G401 (cell line): ENCODE measurements around the gene NR2E3. TPM values are rescaled to one million over a fixed set of nuclear protein-coding genes. Genes with fewer than 3 reads are reported as not detected.

Source experiments
- DNase-seq: peaks from one replicate; pipeline ENCODE4 v3.0.0-alpha.2; 2015; ENCODE audit warnings: low spot score
- in situ Hi-C: cut with HindIII; loops from 2 replicates; pipeline ENCODE4 v1.10.0; 2016; ENCODE audit warnings: low sequenced_read_pairs, mixed read lengths
- total RNA-seq: library from RNA; depleted of rRNA; stranded (reverse); fragments of >200 nt; shearing (Covaris generic); gene quantifications from 2 replicates; pipeline ENCODE4 v1.2.3, GENCODE V29; 2014; rRNA removed

Gene NR2E3
- not detected in 2 replicates for total RNA-seq

DNA sequence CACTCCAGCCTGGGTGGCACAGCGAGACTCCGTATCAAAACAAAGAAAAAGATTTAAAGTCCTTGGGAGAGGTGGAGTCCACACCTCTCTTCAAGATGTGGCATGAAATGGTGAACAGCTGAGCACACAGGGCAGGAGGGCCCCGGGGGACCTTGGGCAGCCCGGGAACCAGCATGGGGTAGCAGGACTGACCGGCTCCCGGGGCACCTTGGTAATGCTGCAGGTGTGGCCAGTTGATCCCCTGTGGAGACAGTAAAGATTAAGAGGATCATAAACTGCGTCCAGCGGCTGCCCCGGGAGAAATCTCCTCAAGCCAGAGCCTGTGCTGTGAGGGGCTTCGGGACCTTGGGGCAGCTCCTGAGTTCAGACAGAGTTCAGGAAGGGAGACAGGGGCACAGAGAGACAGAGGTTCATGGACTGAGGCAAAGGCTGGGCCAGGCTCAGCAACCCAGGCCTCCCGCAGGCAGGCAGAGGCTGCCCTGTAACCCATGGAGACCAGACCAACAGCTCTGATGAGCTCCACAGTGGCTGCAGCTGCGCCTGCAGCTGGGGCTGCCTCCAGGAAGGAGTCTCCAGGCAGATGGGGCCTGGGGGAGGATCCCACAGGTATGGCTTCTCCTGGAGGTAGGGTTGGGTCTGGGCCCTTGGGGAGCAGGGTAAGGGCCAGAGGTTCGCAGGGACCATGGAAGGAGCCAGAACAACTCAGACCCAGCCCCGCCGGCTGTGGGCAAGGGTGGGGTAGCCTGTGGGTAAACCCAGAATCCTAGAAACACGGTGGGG lies at the start of gene NR2E3:
Gene NR2E3 (plus strand): TSS at position 299 of the 780 bp plus-strand sequence. CDS start 190 bp downstream, at position 489.
- in situ Hi-C loops: no loop called here

DNA sequence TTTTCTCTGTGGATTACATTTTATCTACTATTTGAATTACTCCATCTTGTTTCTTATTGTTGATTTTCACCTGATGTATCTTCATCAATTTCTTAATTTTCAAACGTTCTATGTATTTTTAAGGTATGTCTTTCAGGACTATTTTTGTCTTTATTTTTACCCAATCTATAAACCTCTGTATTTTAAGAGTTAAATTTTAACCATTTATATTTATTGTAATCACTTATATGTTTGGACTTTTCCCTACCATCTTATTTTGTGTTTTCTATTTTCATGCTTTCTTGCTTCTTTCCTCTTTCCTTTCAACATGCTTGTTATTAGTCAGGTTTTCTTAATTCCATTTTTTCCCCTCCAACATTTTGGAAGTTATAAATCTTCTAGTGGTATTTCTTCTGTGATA lies 49.5 kb upstream of the NR2E3 start:
- no peak for DNase-seq
- in situ Hi-C loops: no loop called here

More for the DNA sequence above, at the start of gene NR2E3:
- no peak for DNase-seq

DNA sequence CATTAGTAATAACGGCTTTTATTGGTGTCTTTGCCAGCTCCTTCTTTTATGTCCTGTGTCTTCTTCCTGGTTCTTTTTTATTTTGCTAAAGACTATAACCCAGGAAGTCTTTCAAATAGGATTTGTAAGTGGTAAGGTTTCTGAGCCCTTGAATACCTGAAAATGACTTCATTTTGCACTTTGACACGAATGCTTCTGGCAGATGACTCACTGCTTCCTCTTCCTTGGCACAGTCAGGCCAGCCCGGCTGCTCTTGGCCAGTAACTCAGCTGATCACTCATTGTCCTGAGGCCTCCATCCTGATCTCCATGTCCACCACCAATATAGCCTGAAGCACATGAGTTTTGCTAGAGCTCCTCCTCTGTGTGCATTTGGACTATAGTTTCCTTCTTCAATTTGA lies 48.7 kb upstream of the NR2E3 start:
- in situ Hi-C loops: no loop called here
- no peak for DNase-seq

DNA sequence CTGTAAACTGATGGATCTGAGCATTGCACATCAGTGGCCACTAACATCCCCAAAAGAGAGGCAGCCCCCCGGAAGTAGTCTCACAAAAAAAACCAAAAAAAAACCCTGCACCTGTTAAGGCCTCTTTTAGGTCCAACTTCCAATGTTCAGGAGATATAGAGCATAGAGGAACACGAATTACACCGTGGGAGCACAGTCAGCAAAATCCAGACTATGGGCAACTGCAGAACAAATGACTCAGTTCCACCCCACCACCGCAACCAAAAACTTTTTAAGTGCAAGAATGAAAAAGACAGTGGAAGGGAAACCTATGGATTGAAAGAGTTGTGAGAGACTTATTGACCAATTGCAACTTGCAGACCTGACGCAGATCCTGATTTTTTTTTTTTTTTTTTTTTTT lies 42.2 kb upstream of the NR2E3 start:
- no peak for DNase-seq
- in situ Hi-C loops: no loop called here

DNA sequence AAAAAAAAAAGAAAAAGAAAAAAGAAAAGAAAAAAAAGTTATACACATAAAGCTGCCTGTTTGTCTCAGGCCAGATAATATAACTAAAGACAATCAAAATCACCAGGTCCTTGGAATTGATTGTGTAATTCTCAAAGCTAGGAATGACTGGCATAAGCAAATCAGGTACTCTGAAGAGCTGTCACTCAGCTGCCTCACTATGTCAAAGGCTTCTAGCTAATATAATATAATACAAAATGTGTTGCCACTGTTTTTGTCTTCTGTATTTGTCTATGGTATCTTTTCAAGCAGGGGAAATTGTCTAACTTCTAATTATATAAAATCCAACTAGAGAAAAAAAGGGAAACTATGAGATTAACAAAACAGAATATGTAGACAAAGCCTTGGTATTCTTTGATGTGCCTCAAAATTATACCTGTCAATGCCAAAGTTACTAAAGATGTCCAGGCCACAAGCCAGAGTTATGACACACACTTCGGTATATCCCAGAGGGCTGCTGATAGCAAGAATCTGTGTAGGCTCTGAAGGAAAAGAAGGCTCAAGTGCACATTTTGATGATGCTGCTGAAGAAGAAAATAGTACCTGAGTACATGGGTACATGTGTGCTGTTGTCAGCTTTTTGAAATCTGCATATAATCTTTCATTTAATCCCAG lies 37.0 kb upstream of the NR2E3 start:
- in situ Hi-C loops: no loop called here
- no peak for DNase-seq

DNA sequence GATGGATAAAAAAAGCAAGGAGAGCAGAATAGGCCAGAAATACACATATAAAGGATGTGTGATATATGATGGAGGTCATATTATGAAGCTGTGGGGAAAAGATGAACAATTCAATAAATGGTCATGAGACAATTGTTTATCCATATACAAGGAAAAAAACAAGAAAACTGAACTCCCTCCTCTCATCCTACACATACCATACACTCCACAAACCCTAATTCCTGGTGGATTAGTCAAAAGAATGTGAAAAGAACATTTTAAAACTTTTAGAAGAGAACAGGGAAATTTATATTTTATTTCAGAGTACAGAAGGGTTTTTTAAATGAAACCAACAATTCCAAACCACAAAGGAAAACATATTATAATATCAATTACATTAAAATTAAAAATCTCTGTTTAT lies 34.5 kb upstream of the NR2E3 start:
- in situ Hi-C loops: no loop called here
- no peak for DNase-seq

DNA sequence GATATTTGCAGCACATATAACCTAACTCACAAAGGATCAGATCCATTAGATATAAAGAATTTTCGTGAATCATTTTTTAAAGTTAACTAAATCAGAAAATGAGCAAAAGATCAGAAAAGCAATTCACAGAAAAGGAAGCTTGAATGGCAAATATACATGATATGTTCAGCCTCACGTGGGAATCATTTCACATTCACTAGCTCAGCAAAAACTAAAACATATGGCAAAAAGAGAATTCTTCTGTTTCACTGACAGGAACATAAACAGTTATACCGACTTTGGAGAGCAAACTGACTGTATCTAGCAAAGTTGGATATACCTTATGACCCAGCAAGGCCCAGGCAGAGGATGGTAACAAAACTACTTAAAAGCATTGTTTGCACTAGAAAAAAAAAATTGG lies 34.0 kb upstream of the NR2E3 start:
- in situ Hi-C loops: no loop called here
- DNase-seq: no peak

DNA sequence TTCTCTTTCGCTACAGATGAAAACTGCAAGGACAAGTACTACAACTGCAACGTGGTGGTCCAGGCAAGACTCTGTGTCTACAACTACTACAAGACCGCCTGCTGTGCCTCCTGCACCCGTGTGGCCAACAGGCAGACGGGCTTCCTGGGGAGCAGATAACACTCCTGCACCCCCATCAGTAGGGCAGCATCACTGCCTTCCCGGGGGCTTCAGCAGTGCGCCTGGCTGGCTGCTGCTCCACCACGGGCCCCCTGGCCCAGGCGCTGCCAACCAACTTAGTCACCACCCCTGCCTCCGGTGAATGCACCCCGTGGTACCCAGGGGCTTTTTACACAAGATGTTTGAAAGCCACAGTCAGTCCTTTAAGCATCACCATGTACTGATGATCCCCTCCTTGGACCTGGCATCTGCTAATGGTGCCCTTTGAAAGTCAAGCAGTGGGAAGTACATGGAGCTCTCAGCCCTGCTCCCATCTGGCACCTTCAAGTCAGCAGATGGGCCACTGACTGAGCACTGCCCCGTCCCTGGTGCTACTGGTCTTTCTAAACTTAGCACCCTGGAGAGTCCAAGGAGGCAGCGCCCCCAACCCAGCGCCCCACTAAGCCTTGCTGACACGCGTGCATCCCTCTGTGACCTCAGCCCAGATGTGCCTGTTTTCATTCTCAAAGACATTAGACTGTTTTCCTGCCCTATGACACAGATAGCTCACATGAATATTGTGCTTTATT lies 33.0 kb upstream of the NR2E3 start:
- DNase-seq: peak; percentile 41
- in situ Hi-C loops: no loop called here

DNA sequence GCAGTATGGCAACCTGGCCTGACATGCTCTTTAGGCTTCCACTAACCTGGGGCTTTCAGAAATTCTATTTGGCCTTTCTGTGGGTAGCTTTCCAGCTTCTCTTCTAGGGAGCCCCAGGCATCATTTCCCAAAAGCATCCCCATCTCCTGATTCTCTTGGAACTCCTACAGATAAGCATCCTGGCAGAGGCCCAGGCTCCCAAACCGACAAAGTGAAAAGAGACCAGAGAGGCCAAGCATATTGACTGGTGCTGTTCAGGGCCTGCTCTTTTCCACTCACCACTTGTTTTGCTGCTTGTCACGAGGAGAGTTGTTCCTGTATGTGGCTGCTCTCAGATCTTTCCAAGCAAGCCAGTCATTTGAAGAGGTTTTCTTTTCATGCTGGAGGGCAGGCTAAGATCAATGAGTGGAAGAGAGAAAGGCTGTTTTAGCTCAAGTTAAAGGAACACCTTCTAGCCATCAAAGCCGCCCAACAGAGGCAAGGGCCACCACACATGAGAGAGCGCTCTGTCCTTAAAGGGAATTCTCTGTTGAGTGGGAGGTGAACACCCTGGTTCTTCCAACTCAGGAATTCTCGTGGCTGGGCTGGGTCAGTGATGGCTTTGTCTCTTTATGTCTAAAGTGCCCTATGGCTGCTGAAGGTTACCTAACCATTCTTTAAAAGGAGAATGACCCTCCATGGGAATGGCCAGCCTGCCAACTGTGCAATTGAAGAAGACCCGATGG lies 31.1 kb upstream of the NR2E3 start:
- DNase-seq: no peak
- in situ Hi-C loops: no loop called here

DNA sequence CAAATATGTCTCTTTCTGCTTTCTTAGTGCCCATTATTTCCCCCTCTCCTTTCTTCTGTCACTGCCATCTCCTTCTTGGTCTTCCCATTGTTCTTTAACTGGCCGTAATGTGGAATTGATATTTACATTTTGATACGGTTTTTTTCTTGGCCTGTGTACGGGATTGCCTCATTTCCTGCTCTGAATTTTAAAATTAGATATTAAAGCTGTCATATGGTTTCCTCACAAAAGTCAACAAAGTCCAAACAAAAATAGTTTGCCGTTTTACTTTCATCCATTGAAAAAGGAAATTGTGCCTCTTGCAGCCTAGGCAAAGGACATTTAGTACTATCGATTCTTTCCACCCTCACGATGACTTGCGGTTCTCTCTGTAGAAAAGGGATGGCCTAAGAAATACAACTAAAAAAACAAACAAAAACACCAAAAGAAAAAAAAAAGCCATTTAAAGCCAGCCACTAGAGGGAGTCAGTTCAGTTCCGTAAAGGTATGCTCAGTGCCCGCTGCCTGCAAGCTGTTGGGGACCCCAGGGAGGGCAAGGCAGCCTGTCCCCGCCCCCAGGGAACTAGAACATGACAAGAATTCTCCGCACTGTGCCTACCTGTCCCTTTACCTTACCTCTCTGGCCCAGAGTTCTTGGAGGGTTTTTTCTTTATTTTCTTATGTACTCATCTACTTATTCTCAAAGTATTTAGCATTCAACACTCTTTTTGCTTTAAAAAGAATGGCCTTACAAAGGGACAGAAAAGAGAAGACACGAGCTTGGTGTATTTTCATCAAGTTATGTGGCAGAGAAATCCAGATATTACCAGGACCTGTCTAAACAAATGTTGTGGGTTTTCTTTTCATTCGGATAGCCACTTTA lies 30.0 kb upstream of the NR2E3 start:
- peak; percentile 57 for DNase-seq
- in situ Hi-C loops: no loop called here

DNA sequence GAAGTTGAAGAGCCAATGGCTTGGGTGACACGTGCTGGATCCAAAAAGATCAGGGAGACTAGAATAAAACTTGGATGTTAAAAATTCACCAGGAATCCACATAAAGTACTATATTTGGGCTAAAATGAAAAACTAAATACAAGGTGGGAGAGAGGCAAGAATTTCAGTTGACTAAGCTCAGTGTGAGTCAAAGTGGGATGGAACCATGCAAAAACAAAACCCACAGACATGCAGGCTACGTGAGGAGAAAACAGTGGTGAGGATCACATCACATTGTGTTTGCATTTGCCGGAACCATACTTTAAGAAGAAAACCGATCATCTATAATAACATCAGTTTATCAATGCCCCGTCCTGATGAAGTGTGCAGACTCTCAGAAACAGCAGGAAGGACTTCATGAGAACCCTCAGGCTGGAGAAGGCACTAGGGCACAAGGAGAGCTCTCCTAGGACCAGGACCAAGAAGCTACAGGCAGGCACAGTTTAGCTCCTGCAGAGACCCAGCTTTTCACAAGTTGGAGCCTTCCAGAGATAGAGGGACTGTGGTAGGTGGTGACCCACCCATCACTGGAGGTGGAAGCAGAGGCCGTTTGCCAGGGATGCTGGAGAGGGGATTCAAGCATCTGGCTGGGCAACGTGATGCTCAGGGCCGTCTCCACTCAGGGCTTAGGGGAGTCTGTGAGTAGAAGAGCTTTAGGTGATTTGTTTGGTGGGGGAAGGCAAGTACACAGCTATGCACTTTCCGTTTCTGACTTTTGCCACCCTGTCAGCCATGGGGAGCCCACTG lies 29.0 kb upstream of the NR2E3 start:
- DNase-seq: no peak
- in situ Hi-C loops: no loop called here

DNA sequence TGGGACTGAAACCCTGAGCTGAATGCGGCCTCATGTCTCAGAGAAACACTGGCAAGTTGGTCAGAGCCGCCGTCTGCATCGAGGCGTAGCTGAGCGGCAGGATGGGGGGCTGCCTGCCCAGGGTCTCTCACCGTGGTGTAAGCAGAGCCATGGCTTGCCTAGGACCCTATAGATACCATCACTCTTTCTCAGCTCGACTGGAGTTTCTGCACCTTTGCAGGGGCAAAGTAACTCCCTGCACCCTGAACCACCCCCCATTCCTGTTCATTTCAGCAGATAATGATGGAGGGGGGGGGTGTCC lies 28.4 kb upstream of the NR2E3 start:
- in situ Hi-C loops: no loop called here
- no peak for DNase-seq

DNA sequence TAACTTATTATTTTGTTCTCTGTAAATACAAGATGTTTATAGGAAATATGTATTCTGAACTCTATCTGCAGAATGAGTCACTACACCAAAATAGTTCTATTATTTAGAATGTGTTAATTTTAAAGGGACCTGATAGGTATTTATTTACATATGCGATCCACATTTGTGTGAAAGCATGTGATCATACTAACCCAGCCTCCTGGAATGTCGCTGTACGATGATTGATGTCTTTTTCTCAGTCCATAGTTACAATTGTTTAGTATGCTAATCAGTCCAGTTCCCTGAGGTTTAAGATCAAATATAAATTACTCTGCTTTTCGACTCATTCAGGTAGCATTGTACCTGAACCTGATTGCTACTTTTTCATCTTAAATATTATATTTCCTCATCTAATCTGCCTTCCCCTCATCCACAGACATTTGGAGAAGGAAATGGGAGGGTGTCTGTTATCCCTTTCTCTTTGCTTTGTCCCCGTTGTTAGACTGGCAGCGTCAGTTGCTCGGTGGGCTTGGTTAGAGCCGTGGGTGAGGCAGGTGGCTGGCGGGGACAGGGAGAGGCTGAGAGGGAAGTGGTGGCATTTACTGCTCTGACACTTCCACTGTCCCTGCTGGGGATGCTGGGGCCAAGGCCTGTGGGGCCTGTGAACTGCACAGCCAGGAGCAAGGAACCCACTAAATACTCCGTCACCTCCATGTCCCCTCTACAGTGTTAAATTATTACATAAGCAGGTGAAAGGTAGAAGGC lies 27.8 kb upstream of the NR2E3 start:
- in situ Hi-C loops: no loop called here
- no peak for DNase-seq

DNA sequence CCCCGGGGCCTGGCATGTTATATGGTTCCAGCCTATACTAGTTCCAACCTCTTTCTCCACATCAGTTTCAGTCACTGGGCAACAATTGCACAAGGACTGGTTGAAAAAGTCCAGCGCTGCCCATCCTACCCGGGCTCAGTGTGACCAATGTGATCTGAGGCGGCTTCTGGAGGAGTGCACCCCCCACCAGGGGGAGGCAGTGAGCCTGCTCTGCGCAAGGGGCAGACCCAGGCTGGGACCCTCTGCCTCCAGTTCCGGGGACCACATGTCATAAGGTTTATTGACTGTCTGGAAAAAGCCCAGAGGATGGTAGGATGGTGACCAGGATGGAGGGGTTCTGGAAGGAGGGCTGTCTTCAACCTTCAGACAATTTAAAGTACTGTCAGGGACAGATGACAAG lies 25.6 kb upstream of the NR2E3 start:
- in situ Hi-C loops: no loop called here
- DNase-seq: no peak

DNA sequence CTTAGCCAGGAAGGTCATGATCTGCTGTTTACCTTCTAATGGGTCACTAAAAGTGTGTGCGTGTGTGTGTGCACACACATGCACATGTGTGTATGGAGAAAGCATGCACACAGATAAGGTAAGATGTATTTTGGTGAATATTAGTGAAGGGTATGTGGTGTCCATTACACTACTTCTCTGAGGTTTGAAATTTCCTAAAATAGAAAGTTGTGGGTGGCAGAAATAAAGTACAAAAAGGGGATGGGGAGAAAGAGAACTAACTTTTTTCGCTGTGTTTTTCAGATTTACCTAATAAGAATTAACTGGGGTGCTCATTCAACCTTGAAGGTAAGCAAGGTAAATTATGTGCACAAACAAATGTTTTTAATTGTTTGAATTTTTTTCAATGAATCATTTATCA lies 24.4 kb upstream of the NR2E3 start:
- DNase-seq: no peak

DNA sequence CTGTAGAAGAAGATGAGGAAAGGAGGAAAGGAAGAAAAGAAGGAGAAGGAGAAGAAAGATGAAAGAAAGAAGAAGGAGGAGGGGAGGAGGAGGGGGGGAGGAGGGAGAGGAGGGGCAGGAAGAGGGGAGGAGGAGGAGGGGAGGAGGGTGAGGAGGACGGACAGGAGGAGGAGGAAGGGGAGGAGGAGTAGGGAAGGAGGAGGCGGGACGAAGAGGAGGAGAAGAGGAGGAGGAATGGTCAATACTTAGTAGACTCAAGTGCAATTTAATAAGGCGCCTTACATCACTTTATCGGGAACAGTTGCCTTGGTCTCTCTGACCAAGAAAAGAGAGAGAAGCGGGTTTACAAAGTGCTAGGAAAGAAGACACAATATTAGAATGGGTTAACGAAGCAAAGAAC lies 23.7 kb upstream of the NR2E3 start:
- in situ Hi-C loops: no loop called here
- DNase-seq: no peak

More for the DNA sequence above, 24.4 kb upstream of the NR2E3 start:
- in situ Hi-C loops: no loop called here
